RPMI7951 (cell line): Measurements from ENCODE around the gene PDK2. TPM values are rescaled to one million over a fixed set of nuclear protein-coding genes. Genes with fewer than 3 reads are reported as not detected.

Experiments
- DNase-seq: peaks from one replicate; pipeline ENCODE4 v3.0.0-alpha.2; 2012; ENCODE audit warnings: low read depth
- total RNA-seq: library from RNA; depleted of rRNA; stranded (reverse); fragments of >200 nt; shearing (Covaris generic); gene quantifications from 2 replicates; pipeline ENCODE4 v1.2.3, GENCODE V29; 2014

The PDK2 gene
- total RNA-seq, 1 experiment from 2014 or later: 19.2 TPM

- no peak for DNase-seq
Observed at GRCh38 chr17:50100480-50100883, 5.3 kb downstream of the PDK2 start.

GRCh38 chr17:50100921-50101345 lies 5.8 kb downstream of the PDK2 start:
- DNase-seq: no peak

DNA sequence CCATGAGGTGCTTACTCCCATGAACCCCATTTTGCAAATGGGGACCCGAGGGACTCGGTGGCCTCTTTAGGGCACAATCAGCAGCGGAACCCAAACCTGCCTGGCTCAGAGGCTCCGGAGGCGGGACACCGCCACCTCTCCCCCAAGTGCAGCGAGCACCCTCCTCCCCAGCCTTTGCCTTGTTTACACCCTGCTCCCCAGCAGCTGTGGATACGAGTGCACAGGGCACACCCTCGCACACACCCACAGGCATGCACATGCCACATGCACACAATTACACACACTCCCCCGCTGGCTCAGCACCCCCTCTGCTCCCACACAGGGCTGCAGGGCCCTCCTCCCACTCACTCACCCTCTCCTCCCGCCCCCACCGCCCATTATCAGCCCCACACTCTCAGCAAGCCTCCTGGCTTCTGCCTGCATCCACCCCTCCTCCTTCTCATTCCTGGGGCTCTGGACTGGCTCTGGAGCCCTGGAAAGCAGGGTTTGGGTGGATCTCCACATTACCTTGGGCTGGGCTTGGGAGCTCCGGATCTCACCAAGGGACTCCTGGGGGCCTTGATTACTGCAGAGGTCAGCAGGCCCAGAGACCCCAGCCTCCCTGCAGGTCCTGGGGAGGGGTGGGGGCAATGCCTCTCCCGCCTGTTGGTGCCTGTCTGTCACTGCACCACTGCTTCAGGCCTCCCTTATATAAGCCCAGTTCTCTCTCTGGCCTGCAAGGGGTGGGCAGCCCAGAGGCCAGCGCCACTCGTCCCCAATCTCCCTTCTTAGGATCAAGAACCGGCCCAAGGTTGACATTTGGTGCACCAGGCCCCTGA lies 6.4 kb downstream of the PDK2 start:
- DNase-seq: no peak

- peak; percentile 23 for DNase-seq
Observed at GRCh38 chr17:50102164-50102991, 7.2 kb downstream of the PDK2 start.

DNA sequence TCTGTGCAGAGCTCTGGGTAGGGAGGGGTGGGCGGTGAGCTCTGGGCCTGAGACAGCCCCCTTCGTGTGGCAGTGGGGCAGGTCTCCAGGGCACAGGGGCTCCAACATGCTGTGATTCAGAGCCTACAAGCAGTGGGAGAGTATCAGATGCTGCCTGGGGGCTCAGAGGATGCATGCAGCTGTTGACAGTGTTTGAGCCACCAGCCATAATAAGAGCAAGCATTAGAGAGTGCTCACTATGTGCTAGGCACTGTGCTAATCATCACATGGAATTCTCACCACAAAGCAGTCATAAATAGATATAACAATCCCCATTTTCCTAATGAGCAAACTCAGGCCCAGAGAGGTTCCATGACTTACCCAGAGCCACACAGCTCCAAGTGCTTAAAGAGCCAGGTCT lies 8.1 kb downstream of the PDK2 start:
- no peak for DNase-seq

DNA sequence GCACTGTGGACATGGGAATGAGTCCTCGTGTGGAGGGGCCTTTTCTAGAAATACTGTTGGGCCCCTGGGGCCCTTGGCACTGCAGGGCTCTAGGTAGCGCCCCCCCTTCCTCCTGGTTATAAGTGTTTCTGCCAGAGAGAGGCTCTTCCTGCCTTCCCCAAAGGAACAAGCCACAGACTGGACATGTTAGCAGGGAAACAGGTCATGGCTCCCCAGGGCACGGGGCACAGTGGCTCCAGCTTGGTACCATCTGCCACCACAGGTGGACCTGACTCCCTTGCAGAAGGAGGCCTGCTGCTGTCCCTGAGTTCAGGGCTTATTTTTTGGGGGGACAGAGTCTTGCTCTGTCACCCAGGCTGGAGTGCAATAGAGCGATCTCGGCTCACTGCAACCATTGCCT lies 8.8 kb downstream of the PDK2 start:
- no peak for DNase-seq

GRCh38 chr17:50105811-50106210 lies 10.7 kb downstream of the PDK2 start:
- no peak for DNase-seq

DNA sequence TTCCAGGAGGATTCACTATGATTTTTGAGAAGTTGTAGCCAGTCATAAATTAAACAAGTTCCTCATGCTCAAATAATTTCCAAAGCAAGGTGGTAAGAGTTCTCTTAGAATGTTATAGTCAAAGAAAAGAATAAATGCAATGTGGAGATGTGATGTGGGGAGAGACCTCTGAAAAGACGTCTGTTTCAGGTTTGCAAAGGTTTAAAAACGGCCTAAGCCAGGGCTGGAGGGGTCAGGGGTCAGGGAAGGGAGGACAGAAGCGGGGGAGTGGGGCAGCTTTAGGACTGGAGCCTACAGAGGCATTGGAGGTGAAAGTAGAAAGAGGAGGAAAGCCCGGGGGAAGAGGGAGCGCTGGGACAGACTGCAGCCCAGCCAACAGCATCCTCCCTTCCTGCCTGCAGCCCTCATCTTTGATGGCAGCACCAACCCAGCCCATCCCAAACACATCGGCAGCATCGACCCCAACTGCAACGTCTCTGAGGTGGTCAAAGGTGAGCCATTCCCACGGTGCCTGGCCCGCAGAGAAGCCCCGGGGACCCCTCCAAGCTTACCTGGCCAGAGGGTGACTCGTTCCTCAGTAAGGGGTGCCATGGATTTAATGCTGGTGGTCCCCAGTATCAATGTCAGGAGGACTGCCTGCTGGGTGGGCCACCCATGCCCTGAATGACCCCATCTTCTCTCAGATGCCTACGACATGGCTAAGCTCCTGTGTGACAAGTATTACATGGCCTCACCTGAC lies 11.4 kb downstream of the PDK2 start:
- no peak for DNase-seq

GRCh38 chr17:50107790-50108414 lies 12.8 kb downstream of the PDK2 start:
- peak; percentile 52 for DNase-seq

DNA sequence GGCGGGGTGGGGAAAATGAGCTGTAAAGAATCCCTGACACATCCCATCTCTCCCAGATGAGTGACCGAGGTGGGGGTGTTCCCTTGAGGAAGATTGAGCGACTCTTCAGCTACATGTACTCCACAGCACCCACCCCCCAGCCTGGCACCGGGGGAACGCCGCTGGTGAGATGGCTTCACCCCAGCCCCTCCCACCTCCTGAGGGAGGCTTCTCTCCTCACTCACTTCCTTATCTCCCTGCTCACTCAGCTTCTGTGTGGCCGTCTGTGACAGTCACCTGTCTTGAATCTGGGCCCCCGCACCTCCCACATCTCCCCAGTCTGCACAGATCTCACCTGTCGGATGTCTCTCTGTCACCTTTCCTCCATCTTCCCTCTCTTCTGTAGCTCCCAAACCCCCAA lies 13.4 kb downstream of the PDK2 start:
- no peak for DNase-seq

- DNase-seq: no peak
Observed at GRCh38 chr17:50109207-50109606, 14.1 kb downstream of the PDK2 start.

GRCh38 chr17:50109785-50110184 lies 14.6 kb downstream of the PDK2 start:
- no peak for DNase-seq

- no peak for DNase-seq
Observed at GRCh38 chr17:50110591-50111349, 15.6 kb downstream of the PDK2 start.

DNA sequence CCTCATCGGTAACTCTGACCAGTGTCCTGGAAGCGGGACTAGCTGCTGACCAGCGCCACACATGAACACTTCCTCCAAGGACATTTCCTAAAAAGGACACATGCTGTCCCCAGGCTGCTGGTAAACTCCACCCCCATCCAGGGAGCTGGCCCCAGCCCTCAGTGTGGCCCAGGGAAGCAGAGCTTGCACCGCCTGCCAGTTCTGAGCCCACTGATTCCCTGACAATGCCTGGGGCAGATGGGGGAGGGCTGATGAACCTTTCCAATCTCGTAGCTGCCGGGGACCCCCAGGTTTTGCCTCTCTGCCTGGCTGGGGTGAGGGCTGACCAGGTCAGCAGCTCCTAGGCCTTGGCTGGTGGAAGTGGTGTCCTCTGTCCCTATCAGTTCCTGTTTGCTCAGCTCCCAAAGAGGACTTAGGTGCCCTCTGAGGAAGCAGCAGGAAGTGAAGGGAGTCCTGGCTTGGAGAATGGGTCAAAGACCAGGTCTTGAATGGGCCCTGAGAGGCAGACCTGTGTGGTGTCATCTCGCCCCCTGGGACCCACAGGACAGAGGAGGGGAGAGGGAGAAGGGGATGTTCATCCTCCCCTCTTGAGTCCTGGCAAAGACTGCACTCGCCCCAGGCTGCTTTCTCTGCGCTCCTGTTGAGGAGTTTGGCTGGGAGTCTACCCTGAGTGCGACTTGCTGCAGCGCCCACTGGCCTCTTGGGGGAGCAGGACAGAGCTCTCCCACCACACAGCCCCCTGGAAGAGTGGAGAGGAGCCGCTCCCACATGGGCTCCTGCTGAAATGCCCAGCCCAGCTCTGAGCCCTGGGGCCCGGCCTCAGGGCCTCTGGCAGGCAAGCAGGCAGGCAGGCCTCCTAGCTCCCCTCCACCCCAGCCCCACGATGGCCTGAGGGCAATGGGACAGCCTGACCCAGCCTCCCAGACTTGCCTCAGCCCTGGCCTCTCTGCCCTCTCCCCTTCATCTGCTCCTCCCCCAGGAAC lies 16.8 kb downstream of the PDK2 start:
- no peak for DNase-seq

DNA sequence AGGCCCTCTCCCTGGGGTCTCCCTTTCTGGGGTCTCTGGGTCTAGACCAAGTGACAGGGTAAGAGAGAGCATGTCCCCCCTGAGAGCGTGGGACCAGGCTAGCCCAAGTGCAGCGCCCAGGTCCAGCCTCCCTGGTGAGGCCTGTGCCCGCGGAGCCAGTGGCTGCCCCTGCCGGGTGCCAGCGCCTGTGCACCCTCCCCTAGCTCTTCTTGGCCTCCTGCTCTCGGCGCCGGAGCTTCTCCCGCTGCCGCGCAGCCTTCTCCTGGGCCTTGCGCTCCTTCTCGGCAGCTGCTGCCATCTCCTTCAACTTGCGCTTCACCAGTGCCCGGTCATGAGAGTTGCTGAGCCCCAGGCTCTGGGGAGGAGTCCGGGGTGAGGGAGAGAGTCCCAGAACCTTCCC lies 17.5 kb downstream of the PDK2 start:
- no peak for DNase-seq

- DNase-seq: no peak
Observed at GRCh38 chr17:50113624-50114320, 18.6 kb downstream of the PDK2 start.

- no peak for DNase-seq
Observed at GRCh38 chr17:50114401-50114800, 19.2 kb downstream of the PDK2 start.

- DNase-seq: peak; percentile 53
Observed at GRCh38 chr17:50114849-50115357, 19.8 kb downstream of the PDK2 start.

DNA sequence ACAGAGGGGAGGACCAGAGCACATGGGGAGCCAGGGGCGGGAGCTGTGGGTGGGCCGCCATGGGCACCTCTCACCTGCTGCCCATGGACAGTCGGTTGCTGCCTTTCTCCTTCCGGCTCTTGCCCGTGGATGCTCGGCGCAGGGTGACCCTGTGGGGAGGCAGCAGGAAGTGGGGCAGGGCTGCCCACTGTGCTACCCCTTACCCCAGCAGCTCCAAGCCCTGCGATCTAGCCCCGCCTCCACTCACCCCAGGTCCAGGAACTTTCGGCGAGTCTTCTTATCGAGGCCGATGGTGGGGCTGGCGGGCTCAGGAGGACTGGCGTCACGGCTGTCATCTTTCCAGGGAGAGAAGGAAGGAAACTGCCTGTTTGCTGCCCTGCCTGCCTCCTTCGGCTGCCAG lies 20.6 kb downstream of the PDK2 start:
- no peak for DNase-seq
